Endothelial cell of umbilical vein (primary cell): ENCODE data around the gene LRRC8D. TPM values are rescaled to one million over a fixed set of nuclear protein-coding genes. Genes with fewer than 3 reads are reported as not detected.

Experiments used
- BruUV-seq: library from RNA; stranded (reverse); fragments of 400-500 nt; replicated peaks from 2 replicates; lab custom pipeline; 2021; lab: Mats Ljungman, UMichigan
- CTCF ChIA-PET: fragments of 300-600, 350-600 bp; sonication (Branson Sonifier 250); formaldehyde crosslinking; loops from one replicate; lab custom pipeline; 2021; ENCODE audit warnings: antibody characterized with exemption, inconsistent platforms; lab: Charles Lee
- POLR2A ChIA-PET: fragments of 300-600, 350-600 bp; sonication (Branson Sonifier 250); formaldehyde crosslinking; loops from one replicate; lab custom pipeline; 2021; ENCODE audit warnings: antibody characterized with exemption, inconsistent platforms; lab: Charles Lee
- DNase-seq: peaks from one replicate; pipeline ENCODE4 v3.0.0-alpha.2; 2011; ENCODE audit warnings: low read depth, low spot score
- FAIRE-seq: peaks from 2 replicates; lab custom pipeline; 2011; peaks lifted over from hg19 to GRCh38; lab: Jason Lieb, UNC
- H2AFZ ChIP-seq: 2 replicates; pipeline ENCODE4 v1.6.0; 2012; ENCODE audit warnings: low read depth, low read length, control low read depth, inconsistent platforms
- H3K27ac ChIP-seq: 2 replicates; pipeline ENCODE4 v1.5.1; 2011; ENCODE audit warnings: low read depth, mild to moderate bottlenecking, control low read depth, low read length, moderate library complexity; ENCODE audit not compliant: insufficient read depth
- H3K27me3 ChIP-seq, 2 experiments: 2 replicates each; pipeline versions ENCODE4 v1.6.0 to v1.6.1; 2011; ENCODE audit warnings: low read length in 2 of 2, mixed read lengths in 1 of 2; ENCODE audit not compliant: control insufficient read depth in 2 of 2, insufficient read depth in 2 of 2
- H3K36me3 ChIP-seq, 2 experiments: 2 replicates in 1 of 2; 3 replicates in 1 of 2; pipeline ENCODE4 v1.5.1; 2011; ENCODE audit warnings: low read length in 2 of 2, mild to moderate bottlenecking in 1 of 2, moderate library complexity in 1 of 2; ENCODE audit not compliant: control insufficient read depth in 2 of 2, insufficient read depth in 2 of 2; ENCODE audit errors: extremely low read depth in 1 of 2
- H3K4me1 ChIP-seq: 3 replicates; pipeline ENCODE4 v1.5.1; 2011; ENCODE audit warnings: mild to moderate bottlenecking, low read length; ENCODE audit not compliant: control insufficient read depth, insufficient read depth; ENCODE audit errors: extremely low read depth
- H3K4me2 ChIP-seq: 2 replicates; pipeline ENCODE4 v1.6.1; 2011; ENCODE audit warnings: low read length, control low read depth, mixed read lengths; ENCODE audit not compliant: insufficient read depth
- H3K4me3 ChIP-seq, 3 experiments: fragments of 200-600 bp in 1 of 3; sonication (generic), shearing (Covaris generic) in 1 of 3; replicated peaks in 1 of 3; 2 replicates each; pipeline ENCODE4 v1.5.1; 2011 to 2016; ENCODE audit warnings: control low read depth in 3 of 3, low read length in 3 of 3, mild to moderate bottlenecking in 2 of 3, inconsistent platforms in 1 of 3, low read depth in 1 of 3, moderate library complexity in 1 of 3; ENCODE audit not compliant: insufficient read depth in 1 of 3
- H3K79me2 ChIP-seq: 2 replicates; pipeline ENCODE4 v1.6.0; 2012; ENCODE audit warnings: low read length, inconsistent platforms; ENCODE audit not compliant: control insufficient read depth, insufficient read depth
- H3K9ac ChIP-seq: replicated peaks from 2 replicates; pipeline ENCODE3; 2011; ENCODE audit warnings: low read length, control low read depth; ENCODE audit not compliant: insufficient read depth; ENCODE audit errors: extremely low read depth
- H3K9me1 ChIP-seq: replicated peaks from 3 replicates; pipeline ENCODE4 v1.6.0; 2011; ENCODE audit warnings: mild to moderate bottlenecking, low read length; ENCODE audit not compliant: control insufficient read depth, insufficient read depth; ENCODE audit errors: extremely low read depth
- H3K9me3 ChIP-seq: replicated peaks from 2 replicates; pipeline ENCODE4 v1.5.1; 2012; ENCODE audit warnings: low read length, inconsistent platforms; ENCODE audit not compliant: control insufficient read depth, insufficient read depth
- H4K20me1 ChIP-seq: replicated peaks from 2 replicates; pipeline ENCODE3; 2011; ENCODE audit warnings: mild to moderate bottlenecking, low read length; ENCODE audit not compliant: control insufficient read depth, insufficient read depth; ENCODE audit errors: extremely low read depth
- CTCF ChIP-seq, 2 donors: IDR thresholded peaks; 1 replicate in 1 of 2; 2 replicates in 1 of 2; pipeline ENCODE4 v1.5.1; 2011; ENCODE audit warnings: low read length in 2 of 2, mild to moderate bottlenecking in 2 of 2, moderate library complexity in 2 of 2, control low read depth in 1 of 2, inconsistent platforms in 1 of 2, low read depth in 1 of 2; ENCODE audit not compliant: insufficient read depth in 1 of 2; ENCODE audit errors: extremely low read depth in 1 of 2
- EZH2 ChIP-seq: IDR thresholded peaks from 2 replicates; pipeline ENCODE4 v1.6.1; 2012; ENCODE audit warnings: borderline replicate concordance, low read depth, mild to moderate bottlenecking, moderate library complexity, low read length, inconsistent platforms; ENCODE audit not compliant: severe bottlenecking
- FOS ChIP-seq: IDR thresholded peaks from 2 replicates; pipeline ENCODE4 v1.6.1; 2011; ENCODE audit warnings: mild to moderate bottlenecking, low read length, moderate library complexity, borderline replicate concordance; ENCODE audit not compliant: insufficient read depth
- GATA2 ChIP-seq: IDR thresholded peaks from 2 replicates; pipeline ENCODE4 v1.7.0; 2011; ENCODE audit warnings: low read depth, mild to moderate bottlenecking, moderate library complexity, mixed read lengths, low read length; ENCODE audit not compliant: insufficient read length, insufficient read depth
- JUN ChIP-seq: IDR thresholded peaks from 2 replicates; pipeline ENCODE4 v1.6.1; 2011; ENCODE audit warnings: borderline replicate concordance, low read depth; ENCODE audit not compliant: insufficient read length, insufficient read depth
- MAX ChIP-seq: IDR thresholded peaks from 2 replicates; pipeline ENCODE4 v1.6.1; 2011; ENCODE audit not compliant: insufficient read depth, insufficient read length
- MYC ChIP-seq: IDR thresholded peaks from one replicate; pipeline ENCODE4 v1.6.1; 2011; ENCODE audit warnings: mild to moderate bottlenecking, low read depth, low read length
- POLR2A ChIP-seq: IDR thresholded peaks from 2 replicates; pipeline ENCODE4 v1.6.1; 2012; ENCODE audit warnings: low read depth, mild to moderate bottlenecking, control low read depth, low read length
- POLR2AphosphoS5 ChIP-seq: IDR thresholded peaks from 2 replicates; pipeline ENCODE4 v1.6.1; 2012; ENCODE audit warnings: low read depth, mild to moderate bottlenecking, control low read depth, low read length, moderate library complexity; ENCODE audit not compliant: insufficient read depth
- dilution Hi-C: fragments of 300-500 bp; cut with MboI; formaldehyde crosslinking; loops from one replicate; pipeline ENCODE4 v1.15.0; 2019; ENCODE audit warnings: low sequenced_read_pairs; ENCODE audit not compliant: extremely low pct_ligation_motif_present
- intact Hi-C: fragments of 100-400 bp; cut with micrococcal nuclease; formaldehyde crosslinking; loops from one replicate; pipeline ENCODE4 v1.10.0; 2022
- polyA plus RNA-seq, 4 experiments: library from polyadenylated mRNA; depleted of rRNA in 3 of 4; stranded (reverse) in 3 of 4; unstranded in 1 of 4; fragments of >200 nt; gene quantifications; 2 replicates each; pipeline versions ENCODE4 v1.2.1 to v1.2.3, GENCODE V29; 2011 to 2012; ENCODE audit warnings: missing spikeins in 1 of 4
- total RNA-seq: library from RNA; stranded (reverse); gene quantifications from 2 replicates; pipeline ENCODE4 v1.2.3, GENCODE V29; 2021

Gene LRRC8D
- total and polyA plus RNA-seq, 2 donors (not counting 3 experiments of a cell fraction or from before 2014, with no cell fraction given): 31.9 to 37.7 TPM

GRCh38 chr1:89896105-89896942, 75.5 kb downstream of the LRRC8D start:
- TF ChIP-seq POLR2AphosphoS5: no peak
- TF ChIP-seq CTCF (IDR thresholded peaks at IDR 0.05; ENCODE audit: extremely low read depth in 1 of 2, insufficient read depth in 1 of 2, low read depth in 1 of 2, low read length in 2 of 2): no peak
- TF ChIP-seq GATA2: no peak
- no peak for TF ChIP-seq MAX
- TF ChIP-seq MYC: no peak
- no peak for TF ChIP-seq EZH2
- TF ChIP-seq FOS: no peak
- no peak for TF ChIP-seq JUN
- TF ChIP-seq POLR2A: no peak
- Histone ChIP-seq H3K9ac (no peak overlapping the region), H3K4me1 (peaks cover 49% of the 10 kb centered on the region), H3K27ac (no peak overlapping the region), H3K4me3 (no peak overlapping the region), H3K79me2 (peaks cover 10% of the 10 kb centered on the region), H4K20me1 (no peaks in the 10 kb centered on the region), H3K36me3 (no peaks in the 10 kb centered on the region), H3K9me3 (no peaks in the 10 kb centered on the region), H3K27me3 (no peaks in the 10 kb centered on the region), H2AFZ (no peak overlapping the region), H3K9me1 (no peaks in the 10 kb centered on the region), H3K4me2 (no peak overlapping the region)
- ChIA-PET CTCF (interaction anchor here (0.6 kb wide), 1 partner anchor 10 kb away, joined by 3 read pairs; no protein-coding TSS in a partner anchor), POLR2A (no interaction called here)
- FAIRE-seq (no peak), DNase-seq (no peak)
- intact Hi-C loops: no loop called here
- no TSS peak for BruUV-seq
- dilution Hi-C loops: no loop called here
